GM19328 (cell line): ENCODE data around the gene TROAP.

Source experiments
- ATAC-seq: cut with Tn5 transposase; IDR thresholded peaks from one replicate; pipeline ENCODE4 v1.9.1; 2021; ENCODE audit warnings: mild to moderate bottlenecking, moderate library complexity; ENCODE audit not compliant: unreplicated experiment

The TROAP gene

DNA sequence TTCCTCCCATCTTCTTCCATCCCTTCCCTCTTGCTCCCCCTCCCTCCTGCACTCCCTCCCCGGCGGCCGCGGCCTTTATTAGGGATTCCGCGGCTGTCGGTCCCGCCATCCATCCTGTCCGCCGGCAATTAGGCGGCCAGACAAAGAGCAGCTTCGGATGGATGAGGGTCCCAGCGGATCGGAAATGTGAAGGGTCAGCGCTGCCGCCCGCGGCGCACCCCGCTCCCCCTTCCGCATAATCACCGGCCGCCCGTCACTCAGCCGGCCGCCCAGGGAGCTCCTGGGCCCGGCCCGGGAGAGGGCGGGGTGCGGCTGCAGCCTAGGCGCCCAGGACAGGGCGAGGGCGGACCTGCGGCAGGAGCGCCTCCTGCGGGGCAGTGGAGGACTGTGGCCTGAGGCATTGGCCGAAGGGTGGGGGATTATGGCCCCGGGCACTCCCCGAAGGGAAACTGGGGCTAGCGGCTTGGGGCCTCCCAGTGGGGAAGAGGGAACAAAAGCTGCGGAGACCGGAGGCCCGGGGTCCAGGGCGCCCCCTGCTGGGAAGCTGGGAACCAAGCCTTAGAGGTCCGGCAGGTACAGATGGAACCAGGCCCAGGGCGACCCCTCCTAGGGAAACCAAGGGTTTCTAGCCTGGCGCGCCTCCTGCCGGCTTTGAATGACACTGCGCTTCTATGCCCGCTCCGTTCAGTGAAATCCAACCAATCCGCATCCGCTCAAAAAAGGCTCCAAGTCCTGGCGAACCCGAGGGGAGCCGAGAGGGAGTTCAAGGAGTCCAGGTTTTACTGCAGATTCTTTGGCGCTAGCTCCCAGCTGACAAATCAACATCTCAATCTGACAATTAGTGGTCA lies 19.2 kb downstream of the TROAP start:
- no peak for ATAC-seq

DNA sequence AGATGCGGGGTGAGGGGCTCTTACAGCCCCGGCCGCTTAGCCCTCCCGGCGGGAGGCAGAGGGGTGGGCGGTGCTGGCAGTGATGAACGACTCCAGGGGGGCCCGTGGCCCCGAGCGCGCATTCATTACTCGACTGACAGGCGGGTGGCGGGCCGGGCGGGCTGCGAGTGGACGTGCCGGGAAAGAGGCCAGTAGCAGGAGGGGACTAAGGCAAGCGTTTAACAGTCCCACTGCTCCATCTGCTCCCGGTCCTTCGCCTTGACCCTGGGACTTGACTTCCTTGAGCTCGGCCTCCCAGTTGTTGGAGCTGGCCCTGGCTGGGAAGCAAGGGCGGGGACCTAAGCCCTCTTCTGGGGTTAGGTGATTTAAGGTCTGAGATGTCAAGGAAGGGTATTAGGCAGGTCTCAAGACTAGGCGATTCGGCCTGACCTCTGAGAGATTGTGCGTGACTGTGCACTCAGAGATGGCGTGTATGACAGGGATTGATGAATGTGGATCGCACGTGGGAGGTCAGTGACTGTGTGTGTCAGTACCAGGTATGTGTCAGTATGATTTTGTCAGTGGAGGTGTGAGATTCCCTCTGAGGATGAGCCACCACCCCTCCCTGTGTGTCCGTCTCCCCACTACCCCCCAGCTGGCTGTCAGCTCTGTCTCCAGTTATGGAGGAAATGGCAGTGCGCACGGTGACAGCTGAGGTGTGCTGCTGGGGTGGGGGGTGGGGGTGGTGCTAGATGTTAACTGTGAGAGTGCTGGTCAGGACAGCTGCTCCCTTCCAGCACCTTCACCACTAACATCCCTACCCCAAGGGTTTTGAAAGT lies 20.1 kb downstream of the TROAP start:
- ATAC-seq: no peak

DNA sequence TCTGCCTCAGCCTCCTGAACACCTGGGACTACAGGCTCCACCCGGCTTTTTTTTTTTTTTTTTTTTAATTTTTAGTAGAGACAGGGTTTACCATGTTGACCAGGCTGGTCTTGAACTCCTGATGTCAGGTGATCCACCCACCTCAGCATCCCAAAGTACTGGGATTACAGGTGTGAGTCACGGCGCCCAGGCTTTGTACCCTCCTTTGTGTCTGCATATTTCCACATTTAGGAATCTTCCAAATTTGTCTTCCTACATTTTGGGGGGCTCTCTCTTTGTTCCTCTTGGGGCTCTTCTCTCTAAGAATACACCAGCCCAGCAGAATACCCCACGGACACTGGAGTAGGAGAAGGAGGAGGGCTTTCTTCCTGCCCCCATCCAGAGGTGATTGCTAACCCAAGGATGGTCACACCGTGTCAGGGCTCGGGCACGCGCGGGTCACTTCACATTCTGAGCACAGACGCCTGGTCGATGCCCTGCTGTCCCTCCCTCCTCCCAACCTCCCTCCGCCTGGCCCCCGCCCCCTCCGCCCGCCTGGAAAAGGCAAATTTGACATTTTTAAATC lies 21.5 kb downstream of the TROAP start:
- ATAC-seq: no peak

DNA sequence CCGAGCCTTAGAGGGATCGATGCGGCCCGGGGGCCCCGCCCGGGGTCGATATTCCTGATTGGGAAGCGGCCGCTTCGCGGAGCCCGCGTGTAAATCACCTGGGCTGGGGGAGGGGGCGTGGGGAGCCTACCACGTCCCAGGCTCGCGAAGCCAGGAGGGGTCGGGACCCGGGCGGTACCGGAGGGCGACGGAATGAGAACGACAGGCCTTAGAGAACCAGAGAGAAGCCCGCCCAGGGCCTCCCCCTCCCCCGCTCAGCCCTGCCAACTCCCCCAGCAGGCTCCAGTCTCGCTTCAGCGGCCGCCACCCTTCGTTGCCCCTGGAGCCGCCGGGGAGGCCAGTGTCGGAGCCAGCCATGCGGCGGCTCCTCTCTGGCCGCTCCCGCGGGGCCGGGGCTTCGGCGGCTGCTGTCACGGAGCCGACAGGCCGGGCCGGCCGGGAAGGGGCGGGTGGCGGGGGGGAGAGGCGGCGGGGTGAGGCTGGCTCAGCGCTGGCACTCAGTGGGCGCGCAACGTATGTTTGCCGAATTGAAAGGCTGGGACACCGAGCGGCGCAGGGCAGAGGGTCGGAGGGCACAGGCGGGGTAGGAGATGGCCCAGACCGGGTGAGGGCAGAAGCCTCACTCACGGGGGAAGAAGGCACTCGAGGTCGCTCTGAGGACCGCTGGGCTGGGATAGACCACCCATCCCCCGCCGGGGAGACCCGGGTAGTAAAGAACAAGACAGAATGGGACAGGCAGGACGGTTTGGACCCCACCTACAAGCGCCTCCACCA lies 22.2 kb downstream of the TROAP start:
- no peak for ATAC-seq

- no peak for ATAC-seq
Measured at GRCh38 chr12:49345825-49346658, 23.0 kb downstream of the TROAP start.

- ATAC-seq: no peak
Measured at GRCh38 chr12:49346659-49347310, 23.7 kb downstream of the TROAP start, which contains the start of gene DNAJC22. Gene DNAJC22, plus strand, starts transcription at chr12:49346888. Its CDS starts 1,985 bp downstream, at chr12:49348873.

GRCh38 chr12:49347311-49348193 lies 24.5 kb downstream of the TROAP start:
- no peak for ATAC-seq

- no peak for ATAC-seq
Measured at GRCh38 chr12:49348781-49349180, 25.7 kb downstream of the TROAP start.

DNA sequence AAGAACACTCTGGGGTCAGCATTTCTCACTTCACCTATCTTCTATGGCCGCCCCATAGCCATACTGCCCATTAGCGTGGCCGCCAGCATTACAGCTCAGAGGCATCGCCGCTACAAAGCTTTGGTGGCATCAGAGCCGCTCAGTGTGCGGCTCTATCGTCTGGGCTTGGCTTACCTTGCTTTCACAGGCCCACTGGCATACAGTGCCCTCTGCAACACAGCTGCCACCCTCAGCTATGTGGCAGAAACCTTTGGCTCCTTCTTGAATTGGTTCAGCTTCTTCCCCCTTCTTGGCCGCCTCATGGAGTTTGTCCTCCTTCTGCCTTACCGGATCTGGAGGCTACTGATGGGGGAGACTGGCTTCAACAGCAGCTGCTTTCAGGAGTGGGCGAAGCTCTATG lies 26.2 kb downstream of the TROAP start:
- ATAC-seq: no peak

- no peak for ATAC-seq
Measured at GRCh38 chr12:49352351-49352750, 29.3 kb downstream of the TROAP start.

DNA sequence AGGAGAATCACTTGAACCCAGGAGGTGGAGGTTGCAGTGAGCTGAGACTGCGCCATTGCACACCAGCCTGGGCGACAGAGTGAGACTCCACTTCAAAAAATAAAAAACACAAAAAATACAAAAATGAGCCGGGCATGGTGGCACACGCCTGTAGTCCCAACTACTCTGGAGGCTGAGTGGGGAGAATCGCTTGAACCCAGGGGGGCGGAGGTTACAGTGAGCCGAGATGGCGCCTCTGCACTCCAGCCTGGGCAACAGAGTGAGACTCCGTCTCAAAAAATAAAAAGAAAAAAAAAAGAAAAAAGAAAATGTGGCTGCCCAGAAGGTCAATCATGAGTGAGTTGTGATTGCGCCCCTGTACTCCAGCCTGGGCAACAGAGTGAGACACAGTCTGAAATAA lies 32.9 kb downstream of the TROAP start:
- ATAC-seq: no peak

- no peak for ATAC-seq
Measured at GRCh38 chr12:49357103-49357678, 34.1 kb downstream of the TROAP start.

DNA sequence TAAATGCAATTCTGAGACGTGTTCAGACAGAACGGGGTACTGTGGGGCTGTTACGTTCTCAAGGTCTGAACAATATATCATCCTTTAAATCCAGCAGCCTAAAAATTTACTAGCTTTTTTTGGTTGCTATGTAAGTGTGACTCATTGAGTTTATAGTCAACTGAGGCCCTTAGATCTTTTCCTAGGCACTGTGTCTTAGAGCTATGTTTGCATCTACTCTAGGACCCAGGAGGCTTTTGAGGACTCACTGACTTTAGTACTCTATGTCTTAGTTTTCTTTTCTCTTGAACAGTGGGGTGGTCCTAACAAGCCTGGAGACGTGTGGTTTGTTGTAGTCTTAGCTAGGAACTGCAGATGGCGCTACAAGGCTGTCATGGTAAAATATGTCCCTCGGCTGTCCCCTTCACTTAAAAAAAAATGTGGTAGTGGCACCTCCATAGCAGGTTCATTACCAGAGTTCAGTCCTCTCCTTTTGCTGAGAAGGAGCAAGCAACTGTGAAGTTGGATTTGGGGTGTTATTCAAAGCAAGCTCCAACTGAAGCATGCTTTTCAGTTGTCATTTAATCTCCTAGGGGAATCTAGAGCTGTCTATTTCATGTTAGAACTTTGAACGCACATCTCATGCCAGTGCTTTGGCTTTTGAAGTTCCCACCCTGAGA lies 35.6 kb downstream of the TROAP start:
- ATAC-seq: no peak

DNA sequence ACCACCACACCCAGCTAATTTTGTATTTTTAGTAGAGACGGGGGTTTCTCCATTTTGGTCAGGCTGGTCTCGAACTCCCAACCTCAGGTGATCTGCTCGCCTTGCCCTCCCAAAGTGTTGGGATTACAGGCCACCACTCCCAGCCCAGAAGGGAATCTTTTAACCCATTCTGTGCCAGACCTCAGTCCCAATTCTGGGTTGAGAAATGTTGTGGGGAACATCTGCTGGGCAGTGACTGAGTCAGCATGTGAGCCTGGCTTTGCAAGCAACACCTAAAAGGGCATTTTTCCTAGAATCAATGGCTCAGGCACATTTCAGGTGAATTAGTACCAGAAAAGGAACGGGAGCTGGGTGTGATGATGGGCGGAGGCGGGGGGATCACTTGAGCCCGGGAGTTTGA lies 36.6 kb downstream of the TROAP start:
- ATAC-seq: no peak

DNA sequence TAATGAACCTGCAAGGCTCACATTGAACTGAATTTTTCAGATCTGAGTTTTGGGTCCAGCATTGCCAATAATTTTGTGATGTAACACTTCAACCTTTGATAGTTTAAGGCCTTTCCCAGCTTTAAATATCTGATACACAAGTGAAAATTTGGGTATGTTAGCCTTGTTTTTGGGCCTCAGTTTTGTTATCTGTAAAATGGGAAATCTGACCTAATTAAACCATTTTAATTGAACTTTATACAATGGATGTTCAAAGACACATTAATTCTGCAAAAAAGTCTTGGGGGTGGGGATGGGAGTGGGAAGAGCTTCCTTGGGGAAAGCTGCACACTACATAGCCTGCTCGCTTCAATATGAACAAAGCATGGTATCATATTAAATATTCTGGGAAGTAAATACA lies 39.0 kb downstream of the TROAP start:
- ATAC-seq: no peak

GRCh38 chr12:49364989-49365388 lies 41.9 kb downstream of the TROAP start:
- no peak for ATAC-seq

- ATAC-seq: no peak
Measured at GRCh38 chr12:49365542-49365941, 42.5 kb downstream of the TROAP start.
